GM23248 (cell line): ENCODE data around the gene TLL1. TPM values are rescaled to one million over a fixed set of nuclear protein-coding genes. Genes with fewer than 3 reads are reported as not detected.

ENCODE experiments used
- DNase-seq: peaks from one replicate; pipeline ENCODE4 v3.0.0-alpha.2; 2015
- H2AFZ ChIP-seq: fragments of 200-600 bp; sonication (generic); 2 replicates; pipeline ENCODE4 v1.6.1; 2016; ENCODE audit warnings: antibody characterized with exemption
- H3F3A ChIP-seq: fragments of 200-600 bp; sonication (generic); 2 replicates; pipeline ENCODE4 v1.6.1; 2016; ENCODE audit warnings: mild to moderate bottlenecking, antibody characterized with exemption, mixed run types; ENCODE audit not compliant: insufficient read depth
- H3K27ac ChIP-seq: fragments of 200-600 bp; sonication (generic); 2 replicates; pipeline ENCODE4 v1.5.1; 2016; ENCODE audit warnings: mild to moderate bottlenecking
- H3K27me3 ChIP-seq: fragments of 200-600 bp; sonication (generic); replicated peaks from 2 replicates; pipeline ENCODE4 v1.6.1; 2016; ENCODE audit warnings: mild to moderate bottlenecking; ENCODE audit not compliant: insufficient read depth
- H3K36me3 ChIP-seq: fragments of 200-600 bp; sonication (generic); 2 replicates; pipeline ENCODE4 v1.6.1; 2016; ENCODE audit warnings: low read depth, mild to moderate bottlenecking
- H3K4me1 ChIP-seq: fragments of 200-600 bp; sonication (generic); 2 replicates; pipeline ENCODE4 v1.6.1; 2016; ENCODE audit warnings: mild to moderate bottlenecking; ENCODE audit not compliant: insufficient read depth
- H3K4me2 ChIP-seq: fragments of 200-600 bp; sonication (generic); one replicate; pipeline ENCODE4 v1.6.1; 2016; ENCODE audit warnings: mild to moderate bottlenecking; ENCODE audit not compliant: unreplicated experiment
- H3K4me3 ChIP-seq: fragments of 200-600 bp; sonication (generic); 2 replicates; pipeline ENCODE4 v1.5.1; 2016; ENCODE audit warnings: mild to moderate bottlenecking
- H3K79me2 ChIP-seq: fragments of 200-600 bp; sonication (generic); 2 replicates; pipeline ENCODE4 v1.6.1; 2016; ENCODE audit warnings: mild to moderate bottlenecking; ENCODE audit not compliant: insufficient read depth
- H3K9ac ChIP-seq: fragments of 200-600 bp; sonication (generic); 2 replicates; pipeline ENCODE4 v1.6.1; 2016; ENCODE audit warnings: mild to moderate bottlenecking
- H3K9me2 ChIP-seq: fragments of 200-600 bp; sonication (generic); 2 replicates; pipeline ENCODE4 v1.6.1; 2016; ENCODE audit warnings: mixed run types, mild to moderate bottlenecking, moderate library complexity; ENCODE audit not compliant: insufficient read depth
- H3K9me3 ChIP-seq: fragments of 200-600 bp; sonication (generic); one replicate; pipeline ENCODE4 v1.6.1; 2017; ENCODE audit warnings: low read depth
- H4K20me1 ChIP-seq: fragments of 200-600 bp; sonication (generic); 2 replicates; pipeline ENCODE4 v1.6.0; 2016; ENCODE audit not compliant: insufficient read depth
- EZH2 ChIP-seq: fragments of 200-600 bp; sonication (generic); IDR thresholded peaks from 2 replicates; pipeline ENCODE4 v1.6.1; 2018; ENCODE audit warnings: antibody characterized with exemption, mild to moderate bottlenecking; ENCODE audit not compliant: insufficient read depth, poor library complexity, severe bottlenecking
- EZH2phosphoT487 ChIP-seq: fragments of 200-600 bp; sonication (generic); IDR thresholded peaks from 2 replicates; pipeline ENCODE4 v1.6.1; 2018; ENCODE audit warnings: antibody characterized with exemption, moderate library complexity, mild to moderate bottlenecking, low read depth; ENCODE audit not compliant: insufficient read depth
- WGBS, 2 experiments: methylation state at CpG; one replicate each; pipeline ENCODE4 v1.1.6; 2015 to 2017; ENCODE audit warnings: low lambda C conversion rate in 2 of 2, low coverage in 1 of 2; ENCODE audit errors: missing lambda C conversion rate in 2 of 2; 5-methylcytosine and 5-hydroxymethylcytosine counted together
- in situ Hi-C: fragments of 300-500 bp; cut with MboI; formaldehyde crosslinking; loops from 2 replicates; pipeline ENCODE4 v1.15.0; 2020
- polyA plus RNA-seq: library from polyadenylated mRNA; unstranded; fragments of >200 nt; fragmentation: Nextera tagmentation; extraction: Ambion mirVana; gene quantifications from 2 replicates; pipeline ENCODE4 v1.2.1, GENCODE V29; 2016
- total RNA-seq: library from RNA; depleted of rRNA; stranded (reverse); fragments of >200 nt; shearing (Covaris generic); gene quantifications from 2 replicates; pipeline ENCODE4 v1.2.3, GENCODE V29; 2014

Gene TLL1
- total and polyA plus RNA-seq, 2 experiments from 2014 or later: not detected

GRCh38 chr4:165963621-165964020 is 90.6 kb downstream of the TLL1 start:
- H2AFZ ChIP-seq: no peak overlapping the region
- no peak overlapping the region for H3K4me3 ChIP-seq
- no peaks in the 10 kb centered on the region for H3K4me1 ChIP-seq
- H3K9ac ChIP-seq: no peak overlapping the region
- H3K9me3 ChIP-seq: no peaks in the 10 kb centered on the region
- H3F3A ChIP-seq: no peaks in the 10 kb centered on the region
- no peak overlapping the region for H3K27ac ChIP-seq
- no peaks in the 10 kb centered on the region for H3K27me3 ChIP-seq
- DNase-seq: no peak
- H3K9me2 ChIP-seq: no peaks in the 10 kb centered on the region
- 5% methylated on average over 2 of the region's 2 CpGs for WGBS, 2 experiments
- TF ChIP-seq EZH2 (no peak), EZH2phosphoT487 (no peak)
- no peaks in the 10 kb centered on the region for H3K79me2 ChIP-seq
- H3K4me2 ChIP-seq: no peak overlapping the region
- no peaks in the 10 kb centered on the region for H4K20me1 ChIP-seq
- in situ Hi-C loops: no loop called here
- H3K36me3 ChIP-seq: no peaks in the 10 kb centered on the region

- no peak for DNase-seq
- Histone ChIP-seq H2AFZ (no peak overlapping the region), H4K20me1 (no peaks in the 10 kb centered on the region), H3K4me3 (no peak overlapping the region), H3K9me2 (no peaks in the 10 kb centered on the region), H3K4me2 (no peak overlapping the region), H3K4me1 (no peaks in the 10 kb centered on the region), H3K27me3 (no peaks in the 10 kb centered on the region), H3K9ac (no peak overlapping the region), H3K27ac (no peak overlapping the region), H3K9me3 (no peaks in the 10 kb centered on the region), H3F3A (no peaks in the 10 kb centered on the region), H3K79me2 (no peaks in the 10 kb centered on the region), H3K36me3 (no peaks in the 10 kb centered on the region)
- no peak for TF ChIP-seq EZH2phosphoT487
- 24 to 26% methylated on average over 5 of the region's 5 CpGs for WGBS, 2 experiments
- in situ Hi-C loops: no loop called here
These were observed 91.6 kb downstream of the TLL1 start for GRCh38 chr4:165964591-165964990.

GRCh38 chr4:165965503-165965902 is 92.5 kb downstream of the TLL1 start:
- H3K79me2 ChIP-seq: no peaks in the 10 kb centered on the region
- no peak for TF ChIP-seq EZH2
- no peak for TF ChIP-seq EZH2phosphoT487
- no peak overlapping the region for H3K9ac ChIP-seq
- no peak for DNase-seq
- H3F3A ChIP-seq: no peaks in the 10 kb centered on the region
- no peak overlapping the region for H3K4me2 ChIP-seq
- H3K27me3 ChIP-seq: no peaks in the 10 kb centered on the region
- H2AFZ ChIP-seq: no peak overlapping the region
- H3K27ac ChIP-seq: no peak overlapping the region
- in situ Hi-C loops: no loop called here
- no peaks in the 10 kb centered on the region for H3K9me2 ChIP-seq
- H3K4me3 ChIP-seq: no peak overlapping the region
- no peaks in the 10 kb centered on the region for H3K9me3 ChIP-seq
- no peaks in the 10 kb centered on the region for H3K4me1 ChIP-seq
- H4K20me1 ChIP-seq: no peaks in the 10 kb centered on the region
- no peaks in the 10 kb centered on the region for H3K36me3 ChIP-seq
- WGBS, 2 experiments: 15 to 30% methylated on average over 2 of the region's 2 CpGs

GRCh38 chr4:165966833-165967232 is 93.8 kb downstream of the TLL1 start:
- TF ChIP-seq EZH2: no peak
- TF ChIP-seq EZH2phosphoT487: no peak
- no peak for DNase-seq
- in situ Hi-C loops: no loop called here
- WGBS, 2 experiments: 36 to 38% methylated on average over 8 of the region's 8 CpGs
- Histone ChIP-seq H4K20me1 (no peaks in the 10 kb centered on the region), H3F3A (no peaks in the 10 kb centered on the region), H3K4me2 (no peak overlapping the region), H3K79me2 (no peaks in the 10 kb centered on the region), H3K27me3 (no peaks in the 10 kb centered on the region), H3K9me3 (no peaks in the 10 kb centered on the region), H3K27ac (no peak overlapping the region), H2AFZ (no peak overlapping the region), H3K4me3 (no peak overlapping the region), H3K9ac (no peak overlapping the region), H3K36me3 (no peaks in the 10 kb centered on the region), H3K9me2 (no peaks in the 10 kb centered on the region), H3K4me1 (no peaks in the 10 kb centered on the region)

- no peak for TF ChIP-seq EZH2
- TF ChIP-seq EZH2phosphoT487: no peak
- no peaks in the 10 kb centered on the region for H3K27me3 ChIP-seq
- H3K9me3 ChIP-seq: no peaks in the 10 kb centered on the region
- H4K20me1 ChIP-seq: no peaks in the 10 kb centered on the region
- WGBS, 2 experiments: 74 to 81% methylated on average over 2 of the region's 2 CpGs
- no peaks in the 10 kb centered on the region for H3K9me2 ChIP-seq
- H3K4me3 ChIP-seq: no peak overlapping the region
- no peak overlapping the region for H2AFZ ChIP-seq
- H3K27ac ChIP-seq: no peak overlapping the region
- no peaks in the 10 kb centered on the region for H3K4me1 ChIP-seq
- H3K4me2 ChIP-seq: no peak overlapping the region
- no peaks in the 10 kb centered on the region for H3K79me2 ChIP-seq
- DNase-seq: no peak
- H3K9ac ChIP-seq: no peak overlapping the region
- in situ Hi-C loops: no loop called here
- no peaks in the 10 kb centered on the region for H3K36me3 ChIP-seq
- H3F3A ChIP-seq: no peaks in the 10 kb centered on the region
These were observed 94.4 kb downstream of the TLL1 start for GRCh38 chr4:165967486-165967885.
